GM12878 (cell line): ENCODE measurements around the gene SYCE3. TPM values are rescaled to one million over a fixed set of nuclear protein-coding genes. Genes with fewer than 3 reads are reported as not detected.
A peak's percentile ranks its signal among the peaks of the same experiment; 100 is the strongest.

Experiments used
- KDM1A ChIP-seq: fragments of 200-600 bp; sonication (generic); IDR thresholded peaks from 2 replicates; pipeline ENCODE4 v1.6.1; 2016; ENCODE audit warnings: borderline replicate concordance
- MEF2B ChIP-seq: fragments of 450-650 bp; IDR thresholded peaks from 2 replicates; pipeline ENCODE4 v1.6.1; 2018; ENCODE audit warnings: mild to moderate bottlenecking, moderate library complexity; ENCODE audit not compliant: partially characterized antibody, poor library complexity, severe bottlenecking
- REST ChIP-seq: IDR thresholded peaks from 2 replicates; pipeline ENCODE4 v1.6.1; 2012; ENCODE audit warnings: mild to moderate bottlenecking, low read depth, low read length
- SMAD5 ChIP-seq: IDR thresholded peaks from 2 replicates; pipeline ENCODE4 v1.6.1; 2016; ENCODE audit warnings: antibody characterized with exemption, low read depth
- ZBTB33 ChIP-seq: fragments of 450-650 bp; IDR thresholded peaks from 2 replicates; pipeline ENCODE4 v1.6.1; 2017; ENCODE audit warnings: mild to moderate bottlenecking
- polyA plus RNA-seq, 11 experiments: library from polyadenylated mRNA; depleted of rRNA in 4 of 11; unstranded in 6 of 11; stranded (reverse) in 5 of 11; fragments of >200 nt; fragmentation: Nextera tagmentation in 4 of 11; fragmentation: Illumina TruSeq in 1 of 11; extraction: Ambion mirVana in 4 of 11; extraction: Trizol in 1 of 11; gene quantifications; 1 replicate in 1 of 11; 2 replicates in 10 of 11; pipeline versions ENCODE4 v1.2.1 to v1.2.3, GENCODE V29; 2011 to 2016; ENCODE audit warnings: inconsistent platforms in 2 of 11, missing spikeins in 2 of 11, low read depth in 1 of 11
- total RNA-seq, 4 experiments: library from RNA; depleted of rRNA in 3 of 4; stranded (reverse); fragments of >200 nt in 3 of 4; fragmentation: Illumina TruSeq in 1 of 4; extraction: Trizol in 1 of 4; gene quantifications; 2 replicates each; pipeline versions ENCODE4 v1.2.1 to v1.2.3, GENCODE V29; 2013 to 2021
- TF ChIP-seq, protein P1 (sequence below): fragments of 450-650 bp; IDR thresholded peaks from 2 replicates; pipeline ENCODE4 v1.6.1; 2017; ENCODE audit warnings: mild to moderate bottlenecking, low read depth, inconsistent platforms; ENCODE audit not compliant: poor library complexity, severe bottlenecking

Gene SYCE3
- total and polyA plus RNA-seq, 10 of the 15 experiments (the other 5 are each of a cell fraction or from before 2014, with no cell fraction given) = 0.38 to 0.91 (median 0.76) TPM; not detected in 4

DNA sequence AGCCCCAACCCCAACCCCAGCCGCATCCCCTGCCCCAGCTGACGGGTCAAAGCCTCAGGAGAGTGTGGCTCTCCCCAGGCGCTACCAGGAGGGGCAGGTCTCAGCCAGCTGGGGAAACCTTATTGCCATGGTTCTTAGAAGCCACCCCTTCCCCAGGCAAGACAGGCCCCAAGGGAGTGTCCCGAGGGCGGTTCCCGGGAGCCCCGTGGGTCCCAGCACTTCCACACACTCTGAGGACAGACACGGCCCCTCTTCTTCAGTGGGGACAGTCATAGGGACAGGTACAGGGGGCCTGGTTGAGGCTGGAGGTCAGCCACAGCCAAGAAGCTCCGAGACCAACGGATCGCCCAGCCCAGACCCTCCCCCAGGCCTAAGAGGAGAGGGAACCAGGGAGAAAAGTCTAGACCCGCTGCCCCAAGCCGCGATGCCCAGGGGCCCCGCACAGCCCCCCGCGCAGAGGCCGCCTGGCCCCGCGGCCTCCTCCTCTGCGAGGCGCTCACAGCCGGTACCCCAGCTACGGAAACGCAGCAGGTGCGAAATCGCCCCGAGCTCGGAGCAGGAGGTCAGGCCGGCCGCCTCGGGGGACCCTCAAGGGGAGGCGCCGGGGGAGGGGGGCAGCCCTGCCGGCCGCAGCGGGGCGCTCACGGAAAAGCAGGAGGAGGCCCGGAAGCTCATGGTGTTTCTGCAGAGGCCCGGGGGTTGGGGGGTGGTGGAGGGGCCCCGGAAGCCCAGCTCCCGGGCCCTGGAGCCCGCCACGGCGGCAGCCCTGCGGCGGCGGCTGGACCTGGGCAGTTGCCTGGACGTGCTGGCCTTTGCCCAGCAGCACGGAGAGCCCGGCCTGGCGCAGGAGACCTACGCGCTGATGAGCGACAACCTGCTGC is 14.4 kb downstream of the SYCE3 start (continued):
- TF ChIP-seq ZBTB33 (peak; percentile 90; the same call in 1 of the 2 replicates), MEF2B (peak; percentile 27), REST (no peak), KDM1A (no peak), SMAD5 (no peak)
- TF ChIP-seq, protein P1, sequence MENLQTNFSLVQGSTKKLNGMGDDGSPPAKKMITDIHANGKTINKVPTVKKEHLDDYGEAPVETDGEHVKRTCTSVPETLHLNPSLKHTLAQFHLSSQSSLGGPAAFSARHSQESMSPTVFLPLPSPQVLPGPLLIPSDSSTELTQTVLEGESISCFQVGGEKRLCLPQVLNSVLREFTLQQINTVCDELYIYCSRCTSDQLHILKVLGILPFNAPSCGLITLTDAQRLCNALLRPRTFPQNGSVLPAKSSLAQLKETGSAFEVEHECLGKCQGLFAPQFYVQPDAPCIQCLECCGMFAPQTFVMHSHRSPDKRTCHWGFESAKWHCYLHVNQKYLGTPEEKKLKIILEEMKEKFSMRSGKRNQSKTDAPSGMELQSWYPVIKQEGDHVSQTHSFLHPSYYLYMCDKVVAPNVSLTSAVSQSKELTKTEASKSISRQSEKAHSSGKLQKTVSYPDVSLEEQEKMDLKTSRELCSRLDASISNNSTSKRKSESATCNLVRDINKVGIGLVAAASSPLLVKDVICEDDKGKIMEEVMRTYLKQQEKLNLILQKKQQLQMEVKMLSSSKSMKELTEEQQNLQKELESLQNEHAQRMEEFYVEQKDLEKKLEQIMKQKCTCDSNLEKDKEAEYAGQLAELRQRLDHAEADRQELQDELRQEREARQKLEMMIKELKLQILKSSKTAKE = no peak
